BE2C (cell line): ENCODE measurements around the gene NR1I2.

Source experiments
- DNase-seq: peaks from one replicate; pipeline ENCODE4 v3.0.0-alpha.2; 2020
- H3K27me3 ChIP-seq: fragments of 250-450 bp; sonication (Bioruptor Pico); 2 replicates; pipeline ENCODE4 v1.5.1; 2020; ENCODE audit warnings: mild to moderate bottlenecking
- H3K36me3 ChIP-seq: fragments of 250-450 bp; sonication (Bioruptor Pico); 2 replicates; pipeline ENCODE4 v1.5.1; 2020; ENCODE audit warnings: mild to moderate bottlenecking
- H3K4me1 ChIP-seq: fragments of 250-450 bp; sonication (Bioruptor Pico); 2 replicates; pipeline ENCODE4 v1.5.1; 2020
- H3K4me3 ChIP-seq: 2 replicates; pipeline ENCODE4 v1.5.1; 2011; ENCODE audit warnings: low read depth, low read length
- H3K9me3 ChIP-seq: fragments of 250-450 bp; sonication (Bioruptor Pico); 2 replicates; pipeline ENCODE4 v1.5.1; 2020
- CTCF ChIP-seq: IDR thresholded peaks from 2 replicates; pipeline ENCODE4 v1.5.1; 2012; ENCODE audit warnings: mild to moderate bottlenecking, low read depth, low read length

Gene NR1I2

GRCh38 chr3:119762876-119763275 is 19.0 kb upstream of the NR1I2 start:
- no peaks in the 10 kb centered on the region for H3K9me3 ChIP-seq
- no peak for TF ChIP-seq CTCF
- no peaks in the 10 kb centered on the region for H3K4me1 ChIP-seq
- no peaks in the 10 kb centered on the region for H3K36me3 ChIP-seq
- DNase-seq, result no peak
- H3K27me3 ChIP-seq, result peaks cover 48% of the 10 kb centered on the region
- H3K4me3 ChIP-seq, result no peak overlapping the region

GRCh38 chr3:119763466-119763865 is 18.4 kb upstream of the NR1I2 start:
- H3K9me3 ChIP-seq, result no peaks in the 10 kb centered on the region
- H3K4me3 ChIP-seq, result no peak overlapping the region
- peaks cover 48% of the 10 kb centered on the region for H3K27me3 ChIP-seq
- no peak for TF ChIP-seq CTCF
- no peaks in the 10 kb centered on the region for H3K4me1 ChIP-seq
- H3K36me3 ChIP-seq, result no peaks in the 10 kb centered on the region
- no peak for DNase-seq

GRCh38 chr3:119765239-119765638 is 16.7 kb upstream of the NR1I2 start:
- no peak overlapping the region for H3K4me3 ChIP-seq
- H3K36me3 ChIP-seq, result no peaks in the 10 kb centered on the region
- no peaks in the 10 kb centered on the region for H3K4me1 ChIP-seq
- no peaks in the 10 kb centered on the region for H3K9me3 ChIP-seq
- no peak for TF ChIP-seq CTCF
- DNase-seq, result no peak
- H3K27me3 ChIP-seq, result peaks cover 42% of the 10 kb centered on the region

- H3K9me3 ChIP-seq, result no peaks in the 10 kb centered on the region
- no peak for DNase-seq
- no peak for TF ChIP-seq CTCF
- peaks cover 26% of the 10 kb centered on the region for H3K27me3 ChIP-seq
- H3K4me3 ChIP-seq, result no peak overlapping the region
- no peaks in the 10 kb centered on the region for H3K4me1 ChIP-seq
- H3K36me3 ChIP-seq, result no peaks in the 10 kb centered on the region
Measured at GRCh38 chr3:119767936-119768601, 13.8 kb upstream of the NR1I2 start.

- H3K27me3 ChIP-seq, result peaks cover 23% of the 10 kb centered on the region
- no peaks in the 10 kb centered on the region for H3K36me3 ChIP-seq
- H3K4me3 ChIP-seq, result no peak overlapping the region
- no peaks in the 10 kb centered on the region for H3K9me3 ChIP-seq
- H3K4me1 ChIP-seq, result no peaks in the 10 kb centered on the region
- DNase-seq, result no peak
- no peak for TF ChIP-seq CTCF
Measured at GRCh38 chr3:119768668-119769393, 13.1 kb upstream of the NR1I2 start.
